Gastroesophageal sphincter (tissue), 4 donors: ENCODE data around the gene KLF6. TPM values are rescaled to one million over a fixed set of nuclear protein-coding genes. Genes with fewer than 3 reads are reported as not detected.

ENCODE experiments used
- ATAC-seq: fragments of 150-250 bp; one replicate; pipeline ENCODE4 v1.9.1; 2016; ENCODE audit warnings: mild to moderate bottlenecking, moderate library complexity
- H3K27ac ChIP-seq, 4 donors: fragments of 200-600 bp; sonication (generic) in 3 of 4; 1 replicate in 3 of 4; 2 replicates in 1 of 4; pipeline ENCODE4 v1.5.1; 2016 to 2019
- H3K27me3 ChIP-seq: fragments of 200-600 bp; sonication (generic); one replicate; pipeline ENCODE4 v1.5.1; 2019
- H3K36me3 ChIP-seq, 2 donors: fragments of 200-600 bp; sonication (generic); one replicate each; pipeline ENCODE4 v1.5.1; 2019; ENCODE audit warnings: control low read depth in 1 of 2
- H3K4me1 ChIP-seq, 3 donors: fragments of 200-600 bp; sonication (generic); 1 replicate in 2 of 3; 2 replicates in 1 of 3; pipeline ENCODE4 v1.5.1; 2016 to 2019; ENCODE audit warnings: control low read depth in 2 of 3
- H3K4me3 ChIP-seq, 2 donors: fragments of 200-600 bp; sonication (generic); one replicate each; pipeline ENCODE4 v1.5.1; 2019; ENCODE audit warnings: mild to moderate bottlenecking in 1 of 2, moderate library complexity in 1 of 2
- H3K9me3 ChIP-seq, 3 donors: fragments of 200-600 bp; sonication (generic); one replicate each; pipeline ENCODE4 v1.5.1; 2017 to 2019; ENCODE audit warnings: control low read depth in 2 of 3
- CTCF ChIP-seq, 4 experiments: fragments of 200-600 bp in 2 of 4; fragments of 450-650 bp in 2 of 4; sonication (generic) in 1 of 4; IDR thresholded peaks; one replicate each; pipeline ENCODE4 v1.5.1; 2017 to 2019; ENCODE audit warnings: antibody characterized with exemption in 4 of 4, mild to moderate bottlenecking in 2 of 4, moderate library complexity in 2 of 4
- EP300 ChIP-seq: sonication (generic); formaldehyde crosslinking; IDR thresholded peaks from one replicate; pipeline ENCODE4 v1.6.1; 2017; ENCODE audit warnings: antibody characterized with exemption, mild to moderate bottlenecking
- POLR2A ChIP-seq, 2 donors: fragments of 450-650 bp; IDR thresholded peaks; one replicate each; pipeline ENCODE4 v1.6.1; 2017; ENCODE audit warnings: antibody characterized with exemption in 2 of 2, mild to moderate bottlenecking in 2 of 2, moderate library complexity in 1 of 2
- POLR2AphosphoS5 ChIP-seq: sonication (generic); formaldehyde crosslinking; IDR thresholded peaks from one replicate; pipeline ENCODE4 v1.6.1; 2017; ENCODE audit warnings: antibody characterized with exemption
- WGBS, 2 donors: methylation state at CpG; one replicate each; pipeline ENCODE4 v1.1.5; 2018; ENCODE audit warnings: low coverage in 1 of 2; 5-methylcytosine and 5-hydroxymethylcytosine counted together
- total RNA-seq, 4 donors: library from RNA; depleted of rRNA; stranded (reverse); fragments of >200 nt; gene quantifications; one replicate each; pipeline ENCODE4 v1.1.0, GENCODE V29; 2016

The KLF6 gene
- total RNA-seq, 4 donors from 2014 or later = 90.3 to 113 (median 105) TPM

- WGBS, 2 donors = 79 to 86% methylated on average over 3 to 4 of the region's 5 CpGs
- Histone ChIP-seq H3K4me1 (peaks cover 0 to 46% (median 23%) of the 10 kb centered on the region in 3 donors), H3K27ac (peak overlapping the region; percentile 88 to 96 (median 90)), H3K27me3 (no peaks in the 10 kb centered on the region), H3K36me3 (no peaks in the 10 kb centered on the region), H3K4me3 (no peak overlapping the region), H3K9me3 (no peaks in the 10 kb centered on the region)
- TF ChIP-seq CTCF (IDR thresholded peaks at IDR 0.05) = no peak
- no peak for TF ChIP-seq EP300
- TF ChIP-seq POLR2A (IDR thresholded peaks at IDR 0.05) = no peak
- no peak for TF ChIP-seq POLR2AphosphoS5
- ATAC-seq = no peak
Observed at GRCh38 chr10:3749011-3749410, 36.0 kb downstream of the KLF6 start.

- Histone ChIP-seq H3K4me1 (peaks cover 0 to 46% (median 23%) of the 10 kb centered on the region in 3 donors), H3K4me3 (no peak overlapping the region), H3K36me3 (no peaks in the 10 kb centered on the region), H3K27me3 (no peaks in the 10 kb centered on the region), H3K9me3 (no peaks in the 10 kb centered on the region), H3K27ac (peak overlapping the region; percentile 88 to 96 (median 90))
- WGBS, 2 donors = 64 to 66% methylated on average over 3 to 5 of the region's 7 CpGs
- TF ChIP-seq CTCF (IDR thresholded peaks at IDR 0.05) (no peak), EP300 (no peak), POLR2A (IDR thresholded peaks at IDR 0.05) (no peak), POLR2AphosphoS5 (no peak)
- ATAC-seq = no peak
Observed at GRCh38 chr10:3748484-3748883, 36.5 kb downstream of the KLF6 start.

- Histone ChIP-seq H3K9me3 (no peaks in the 10 kb centered on the region), H3K4me1 (peaks cover 0 to 46% (median 23%) of the 10 kb centered on the region in 3 donors), H3K36me3 (no peaks in the 10 kb centered on the region), H3K27ac (peak overlapping the region; percentile 56 to 89 (median 80)), H3K4me3 (no peak overlapping the region), H3K27me3 (no peaks in the 10 kb centered on the region)
- TF ChIP-seq POLR2A (IDR thresholded peaks at IDR 0.05) (no peak), POLR2AphosphoS5 (peak; percentile 23), EP300 (no peak)
- peak; percentile 48 for ATAC-seq
- WGBS, 2 donors = 45 to 78% methylated on average over 3 to 4 of the region's 6 CpGs
Observed at GRCh38 chr10:3747984-3748383, 37.0 kb downstream of the KLF6 start.

GRCh38 chr10:3747248-3747960, 37.6 kb downstream of the KLF6 start:
- peak overlapping the region; percentile 56 to 89 (median 80) for H3K27ac ChIP-seq
- H3K4me3 ChIP-seq = no peak overlapping the region
- no peaks in the 10 kb centered on the region for H3K9me3 ChIP-seq
- no peaks in the 10 kb centered on the region for H3K36me3 ChIP-seq
- no peaks in the 10 kb centered on the region for H3K27me3 ChIP-seq
- peak; percentile 56 for ATAC-seq
- peak; percentile 75 for TF ChIP-seq POLR2AphosphoS5
- TF ChIP-seq POLR2A (IDR thresholded peaks at IDR 0.05) = no peak
- WGBS, 2 donors = 58% methylated on average over 14 to 17 of the region's 27 CpGs
- H3K4me1 ChIP-seq = peaks cover 0 to 47% (median 23%) of the 10 kb centered on the region in 3 donors

GRCh38 chr10:3746634-3747033, 38.4 kb downstream of the KLF6 start:
- TF ChIP-seq CTCF (IDR thresholded peaks at IDR 0.05) (no peak), POLR2AphosphoS5 (no peak), EP300 (no peak), POLR2A (IDR thresholded peaks at IDR 0.05) (no peak)
- H3K27me3 ChIP-seq = no peaks in the 10 kb centered on the region
- H3K4me1 ChIP-seq = peaks cover 0 to 51% (median 23%) of the 10 kb centered on the region in 3 donors
- peak overlapping the region in 3 of 4 donors; percentile 77 to 89 (median 83) for H3K27ac ChIP-seq
- H3K4me3 ChIP-seq = no peak overlapping the region
- H3K9me3 ChIP-seq = no peaks in the 10 kb centered on the region
- 92 to 97% methylated on average over 6 to 7 of the region's 7 CpGs for WGBS, 2 donors
- ATAC-seq = no peak
- H3K36me3 ChIP-seq = no peaks in the 10 kb centered on the region

- WGBS, 2 donors = 100% methylated on average over 2 of the region's 4 CpGs; no CpG with 5 or more reads in 1 of the 2 donors
- no peak overlapping the region for H3K4me3 ChIP-seq
- no peak for TF ChIP-seq POLR2A (IDR thresholded peaks at IDR 0.05)
- no peak for TF ChIP-seq EP300
- TF ChIP-seq CTCF (IDR thresholded peaks at IDR 0.05) = no peak
- TF ChIP-seq POLR2AphosphoS5 = no peak
Observed at GRCh38 chr10:3745521-3745920, 39.5 kb downstream of the KLF6 start.

More at GRCh38 chr10:3745521-3745920, 39.5 kb downstream of the KLF6 start:
- Histone ChIP-seq H3K27ac (no peak overlapping the region), H3K9me3 (no peaks in the 10 kb centered on the region), H3K4me1 (peaks cover 0 to 44% (median 18%) of the 10 kb centered on the region in 3 donors), H3K36me3 (no peaks in the 10 kb centered on the region), H3K27me3 (no peaks in the 10 kb centered on the region)
- no peak for ATAC-seq
